ENCODE measurements around the gene CPXM1.
A peak's percentile ranks its signal among the peaks of the same experiment; 100 is the strongest.
"Not testable (repeated sequence)": the region's sequence is repeated elsewhere in the genome, so short reads cannot be mapped to it uniquely, and the experiment has no call there.

CPXM1 gene

DNA sequence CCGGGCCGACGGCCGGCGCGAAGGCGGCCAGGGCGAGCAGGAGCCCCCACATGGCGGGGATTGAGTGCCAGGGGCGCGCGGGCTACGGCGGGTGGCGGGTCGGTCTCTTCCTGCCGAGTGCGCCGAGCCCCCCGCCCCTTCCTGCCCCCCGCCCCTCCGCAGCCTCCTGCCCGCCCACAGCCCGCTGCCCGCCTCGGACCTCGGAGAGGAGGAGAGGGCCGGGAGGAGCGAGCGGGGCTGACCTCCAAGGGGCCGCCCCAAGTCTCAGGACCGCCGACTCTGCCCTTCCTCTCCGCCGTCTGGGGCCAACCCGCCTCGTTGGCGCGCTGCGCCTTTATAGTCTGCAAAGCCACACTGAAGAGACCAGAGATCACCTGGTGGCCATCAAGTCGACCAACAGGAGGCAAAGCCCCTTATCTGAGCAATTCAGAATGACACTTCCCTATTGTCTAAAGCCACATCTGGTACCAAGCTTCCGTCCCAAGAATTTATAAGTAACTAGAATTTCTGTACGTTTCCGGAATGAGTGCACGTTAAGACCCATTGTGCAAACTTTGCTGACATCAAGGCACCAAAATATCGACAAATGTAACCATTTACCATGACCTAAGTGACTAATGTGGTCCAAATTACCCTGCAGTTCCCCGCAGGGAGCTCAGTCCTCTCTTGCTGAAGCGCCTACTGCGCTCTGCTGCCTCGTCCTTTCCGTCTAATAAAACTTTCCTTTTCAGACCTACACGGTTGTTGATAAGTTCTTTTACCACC, at the start of gene CPXM1:
Gene CPXM1, minus strand, starts transcription at position 107 of the 765 bp plus-strand sequence. Its CDS starts 55 bp downstream, at position 52.
- no peak for DNase-seq (ENCODE audit: low read depth)

DNA sequence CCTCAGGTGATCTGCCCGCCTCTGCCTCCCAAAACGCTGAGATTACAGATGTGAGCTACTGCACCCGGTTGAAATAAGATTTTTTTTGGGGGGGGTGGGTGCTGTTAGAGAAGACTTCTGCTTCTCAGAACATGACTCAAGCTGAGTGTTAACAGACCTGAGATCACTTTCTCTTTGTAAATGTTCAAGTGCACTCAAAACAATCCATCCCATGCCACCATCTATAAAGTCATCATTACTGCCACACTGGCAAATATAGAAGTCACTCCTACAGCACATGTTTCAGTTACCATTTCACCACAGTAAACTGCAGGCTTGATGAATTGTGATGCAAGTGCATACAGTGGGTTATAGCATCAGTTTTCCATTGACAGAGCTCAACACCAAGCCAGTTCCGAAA, 49.1 kb upstream of the CPXM1 start:
- DNase-seq (ENCODE audit: low read depth) = no peak

DNA sequence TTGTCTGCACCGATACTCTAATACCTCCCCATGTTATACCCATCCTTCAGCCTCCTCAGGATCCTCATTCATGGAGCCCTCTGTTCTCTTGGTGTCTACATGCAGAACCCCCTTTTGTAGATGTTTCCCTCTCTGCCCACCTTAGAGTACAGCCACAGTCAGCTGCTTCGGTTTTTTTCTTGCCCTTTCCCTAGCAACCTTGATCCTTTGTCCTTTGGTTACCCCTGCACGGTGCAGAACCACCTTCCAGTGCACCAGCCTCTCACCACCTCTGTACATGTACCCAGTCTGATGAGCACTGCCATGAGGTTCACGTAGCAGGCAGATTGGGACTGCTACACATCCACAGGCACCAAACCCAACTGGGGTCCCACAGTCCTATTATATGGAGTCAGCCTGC, 47.4 kb upstream of the CPXM1 start:
- DNase-seq (ENCODE audit: low read depth) = no peak

DNA sequence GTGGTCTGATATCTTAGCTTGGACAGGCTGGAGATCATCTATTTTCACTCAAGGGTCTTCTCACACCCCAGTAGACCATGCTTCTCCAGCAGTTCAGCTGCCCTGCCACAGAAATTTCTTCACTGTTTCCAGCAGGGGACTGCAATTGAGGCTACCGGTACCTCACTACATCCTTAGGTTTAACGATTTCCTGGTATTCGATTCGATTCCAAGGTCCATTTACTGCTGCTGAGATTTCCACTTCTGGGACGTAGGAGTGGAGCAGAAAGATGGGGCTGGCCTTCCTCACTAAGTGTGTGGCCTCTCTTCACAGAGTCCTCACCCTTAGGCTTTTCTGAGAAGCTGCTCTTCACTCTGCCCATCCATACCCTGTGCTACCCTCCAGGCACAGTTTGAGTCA, 46.3 kb upstream of the CPXM1 start:
- DNase-seq (ENCODE audit: low read depth) = no peak

DNA sequence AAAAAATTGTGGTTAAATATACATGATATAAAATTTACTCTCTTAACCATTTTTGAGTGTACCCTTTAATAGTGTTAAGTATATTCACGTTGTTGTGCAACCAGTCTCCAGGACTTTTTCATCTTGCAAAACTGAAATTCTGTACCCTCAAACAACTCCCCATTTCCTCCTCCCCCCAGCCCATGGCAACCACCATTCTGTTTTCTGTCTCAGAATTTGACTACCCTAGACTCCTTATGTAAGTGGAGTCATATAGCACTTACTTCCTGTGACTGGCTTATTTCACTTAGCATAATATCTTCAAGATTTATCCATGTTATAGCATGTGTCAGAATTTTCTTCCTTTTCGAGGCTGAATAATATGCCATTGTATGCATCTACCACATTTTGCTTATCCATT, 45.2 kb upstream of the CPXM1 start:
- DNase-seq (ENCODE audit: low read depth) = no peak

DNA sequence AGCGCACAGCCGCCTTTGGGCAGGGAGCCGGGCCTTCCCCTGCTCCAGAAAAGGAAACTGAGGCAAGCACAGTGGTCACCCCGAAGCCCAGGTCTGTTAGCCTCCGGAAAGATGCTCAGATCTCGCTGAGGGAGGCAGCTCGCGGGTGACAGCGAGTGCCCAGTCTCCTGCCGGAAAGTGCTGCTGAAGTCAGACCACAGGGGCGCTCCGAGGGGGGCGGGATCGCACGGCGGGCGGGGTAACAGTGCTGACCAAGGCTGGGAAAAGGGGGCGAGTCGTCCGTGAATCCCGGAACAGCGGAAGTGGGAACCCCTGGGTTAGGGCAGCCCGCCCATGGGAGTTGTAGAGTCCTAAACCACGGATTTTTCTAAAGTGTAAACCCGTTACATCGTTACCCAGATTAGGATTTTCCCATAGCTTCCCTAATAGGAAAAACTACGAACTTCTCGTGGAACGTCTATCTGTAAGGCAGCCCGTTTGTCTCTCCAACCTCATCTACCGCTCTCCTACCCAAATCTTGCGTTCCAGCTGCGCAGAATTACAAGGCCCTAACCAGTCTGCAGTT, 40.6 kb upstream of the CPXM1 start:
- no peak for DNase-seq (ENCODE audit: low read depth)

DNA sequence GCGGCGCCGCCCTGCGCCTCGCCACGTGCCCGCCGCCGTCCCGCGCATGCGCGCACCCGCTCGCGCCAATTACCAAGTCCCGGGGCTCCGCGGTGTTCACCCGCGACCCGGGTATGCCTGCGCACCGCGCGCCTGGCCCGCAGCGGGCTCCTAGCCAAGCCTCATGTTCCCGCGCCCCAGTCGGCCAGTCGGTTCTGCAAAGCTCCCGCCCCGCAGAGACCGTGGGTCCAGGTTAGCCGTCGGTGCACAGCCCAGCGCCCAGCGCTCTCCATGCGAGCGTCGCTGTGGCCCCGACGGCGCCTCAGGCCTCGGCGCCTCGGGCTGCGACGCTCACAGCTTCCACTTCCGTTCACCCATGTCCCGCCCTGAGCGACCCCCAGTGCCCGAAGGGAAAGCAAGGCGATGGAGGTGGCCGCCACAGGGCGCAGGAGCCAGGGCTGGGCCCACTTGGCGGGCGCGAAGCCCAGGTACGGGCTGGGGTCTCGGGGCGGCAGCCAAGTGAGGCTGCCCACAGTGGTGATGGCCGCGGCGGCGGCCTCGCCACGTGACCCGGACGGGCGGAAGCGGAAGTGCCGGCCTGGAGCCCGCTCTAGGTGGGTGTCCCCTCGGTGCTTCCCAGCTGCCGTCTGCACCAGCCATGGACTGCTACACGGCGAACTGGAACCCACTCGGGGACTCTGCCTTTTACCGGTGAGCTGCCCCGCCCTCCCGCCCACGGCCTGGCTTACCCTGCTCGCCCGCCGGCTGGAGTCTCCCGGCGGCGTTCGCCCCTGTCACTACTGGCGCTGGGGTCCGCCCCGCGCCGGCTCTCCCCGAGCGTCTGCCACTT, 39.9 kb upstream of the CPXM1 start, which contains the start of the genes PCED1A and VPS16:
Gene PCED1A, minus strand, starts transcription at position 518 of the 829 bp plus-strand sequence. CDS start 743 bp downstream, outside the sequence.
Gene VPS16, plus strand, starts transcription at position 608 of the 829 bp plus-strand sequence. Its CDS starts 30 bp downstream, at position 638.
- peak; percentile 45 for DNase-seq (ENCODE audit: low read depth)

DNA sequence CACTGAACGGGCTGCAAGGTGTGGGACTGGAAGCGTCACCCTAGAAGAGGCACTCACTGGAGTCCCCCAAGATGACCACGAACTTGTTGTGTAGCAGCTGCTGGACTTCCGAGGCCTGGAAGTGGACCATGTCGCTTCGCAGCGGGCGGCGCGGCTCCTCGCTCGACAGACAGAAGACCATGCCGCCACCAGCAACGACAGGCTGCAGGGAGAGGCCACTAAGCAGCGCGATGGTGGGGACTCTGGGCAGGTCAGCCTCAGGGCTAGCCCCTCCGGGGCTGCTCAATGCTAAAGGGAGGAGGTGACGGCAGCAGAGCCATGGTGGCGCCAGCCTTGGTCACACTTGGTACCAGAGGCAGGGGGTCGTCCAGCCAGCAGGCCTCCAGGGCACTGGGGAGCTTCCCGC, 39.3 kb upstream of the CPXM1 start:
- no peak for DNase-seq (ENCODE audit: low read depth)

DNA sequence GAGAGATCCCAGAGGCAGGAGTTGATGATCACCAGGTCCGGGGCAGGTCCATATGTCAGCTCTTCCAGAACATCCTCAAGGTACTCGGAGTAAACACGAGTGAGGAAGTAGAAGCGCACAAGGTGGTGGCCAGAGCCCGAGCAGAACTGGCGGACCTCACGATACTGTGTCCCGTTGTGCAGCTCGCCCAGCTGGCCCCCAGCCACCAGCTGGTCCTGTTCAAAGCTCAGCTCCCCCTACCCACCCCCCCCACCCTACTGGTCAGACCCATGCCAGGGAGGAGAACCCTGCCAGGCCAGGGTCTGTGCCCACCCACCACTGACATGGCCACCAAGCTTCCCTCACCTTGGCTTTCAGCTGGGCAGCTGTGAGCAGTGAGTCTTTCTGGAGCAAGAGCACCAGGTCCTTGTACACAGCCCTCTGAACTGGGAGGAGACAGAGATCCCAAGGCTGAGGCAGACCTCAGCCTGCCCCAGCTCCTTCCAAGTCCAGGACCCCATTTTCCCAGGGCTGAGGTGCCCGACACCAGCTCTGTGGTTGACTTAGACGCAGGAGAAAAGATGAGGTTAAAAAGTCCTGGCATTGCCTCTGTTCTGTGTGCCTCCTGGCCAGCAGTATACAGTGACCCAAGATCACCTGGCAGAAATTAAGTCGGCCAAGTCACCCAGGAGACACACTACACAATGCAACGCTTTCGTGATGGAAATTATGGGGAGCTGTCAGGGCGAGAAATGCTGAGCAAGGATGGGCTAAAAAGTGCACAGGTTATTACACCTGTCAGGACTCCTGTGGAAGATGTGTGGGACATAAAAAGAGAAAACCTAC, 38.6 kb upstream of the CPXM1 start:
- DNase-seq (ENCODE audit: low read depth) = no peak

DNA sequence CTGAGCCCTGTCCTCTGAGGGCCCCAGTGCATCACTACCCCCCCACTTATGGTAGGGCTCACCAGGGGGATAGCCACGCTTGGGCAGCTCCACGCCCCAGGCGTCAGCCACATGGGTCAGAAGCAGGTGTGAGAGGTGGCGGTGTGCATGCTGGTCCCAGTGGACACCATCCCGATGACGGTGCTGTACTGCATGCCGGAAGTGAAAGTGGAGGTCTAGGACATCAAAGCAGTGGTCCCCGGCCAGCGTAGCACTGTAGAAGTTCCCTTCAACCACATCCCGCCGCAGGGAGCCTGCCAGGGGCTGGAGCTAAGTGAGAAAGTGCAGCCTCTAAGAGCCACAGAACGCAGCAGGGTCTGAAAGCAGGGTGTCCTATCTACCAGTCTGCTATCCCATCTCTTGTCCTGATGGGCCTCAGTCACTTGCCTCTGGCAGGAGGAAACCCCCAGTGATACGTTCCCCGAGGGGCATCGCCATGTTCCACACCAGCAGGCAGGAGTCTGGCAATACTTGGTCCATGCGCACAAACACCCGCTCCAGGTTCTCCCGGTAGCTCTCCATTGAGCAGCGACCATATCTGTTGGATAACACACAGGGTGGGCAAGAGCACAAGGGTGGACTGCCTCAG, 37.9 kb upstream of the CPXM1 start:
- DNase-seq (ENCODE audit: low read depth) = no peak

DNA sequence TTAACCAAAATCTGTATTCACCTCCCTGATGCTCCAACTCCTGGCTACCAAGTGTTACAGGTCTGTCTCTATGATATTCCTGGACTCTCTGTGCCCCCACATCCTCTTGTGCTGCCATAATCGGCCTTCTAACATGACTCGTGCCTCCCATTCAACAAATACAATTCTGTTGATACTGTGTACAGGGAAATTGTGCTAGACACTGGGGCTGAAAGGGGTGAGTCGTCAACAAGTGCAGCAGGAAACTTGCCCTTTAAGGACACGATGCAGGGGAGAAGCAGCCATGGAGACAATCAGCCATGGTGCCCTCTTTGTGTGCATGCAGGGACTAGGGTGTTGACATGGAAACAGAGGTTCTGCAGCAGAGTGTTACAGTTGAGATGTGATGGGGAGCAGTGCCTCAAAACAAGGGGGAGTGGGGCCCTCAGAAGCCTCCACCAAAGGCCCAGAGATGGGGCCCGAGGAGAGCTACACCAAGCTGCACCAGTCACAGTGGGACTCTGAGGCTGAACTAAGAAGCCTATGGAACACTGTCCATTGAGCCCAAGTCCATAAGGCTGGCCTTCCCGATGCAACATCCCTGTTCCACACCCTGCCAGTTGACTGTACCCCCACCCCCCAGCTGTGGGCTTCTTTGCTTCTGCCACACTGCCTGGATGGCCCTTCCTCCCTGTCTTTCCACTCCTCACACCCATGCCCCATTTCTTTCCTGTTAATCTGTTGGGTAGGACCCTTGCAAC, 37.0 kb upstream of the CPXM1 start:
- no peak for DNase-seq (ENCODE audit: low read depth)

DNA sequence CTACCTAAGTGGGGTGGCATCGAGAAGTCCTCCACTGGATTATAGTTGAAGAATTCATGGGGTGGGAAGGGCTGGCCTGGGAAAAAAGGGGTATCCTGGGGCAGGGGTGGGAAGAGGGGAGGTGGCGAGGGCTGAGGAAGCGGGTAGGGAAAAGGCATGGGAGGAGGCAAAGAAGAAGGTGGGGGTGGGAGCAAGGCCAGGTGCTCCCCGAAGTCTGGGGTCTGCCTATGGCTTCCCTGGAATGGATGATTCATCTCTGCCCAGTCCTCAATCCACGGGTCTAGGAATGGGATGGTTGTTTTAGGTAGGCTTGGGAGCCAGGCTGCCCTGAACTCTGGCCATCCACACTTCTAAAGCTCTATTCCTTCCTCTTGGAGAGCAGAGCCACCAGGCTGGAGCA, 35.6 kb upstream of the CPXM1 start:
- DNase-seq (ENCODE audit: low read depth) = no peak

DNA sequence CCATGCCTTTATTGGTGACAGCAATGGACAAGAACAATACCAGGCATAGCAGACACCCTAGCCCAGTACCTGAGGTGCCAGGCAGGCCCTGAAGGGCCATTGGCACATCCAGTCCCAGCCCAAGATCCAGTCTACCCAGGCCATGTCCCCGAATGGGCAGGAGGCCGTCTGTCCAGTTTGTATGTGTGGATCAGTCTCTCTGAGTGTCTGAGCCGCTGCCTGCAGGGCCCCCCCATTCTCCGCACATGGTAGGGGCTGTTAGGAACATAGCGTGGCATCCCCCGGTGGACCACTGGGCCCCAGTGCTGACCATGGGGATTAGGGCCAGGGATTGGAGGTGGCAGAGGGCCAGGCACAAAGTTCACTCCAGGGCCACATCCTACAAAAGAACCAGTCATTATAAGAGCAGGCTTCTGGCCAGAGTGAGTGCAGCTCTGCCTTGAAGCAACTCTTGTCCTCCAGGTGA, 34.9 kb upstream of the CPXM1 start:
- no peak for DNase-seq (ENCODE audit: low read depth)

DNA sequence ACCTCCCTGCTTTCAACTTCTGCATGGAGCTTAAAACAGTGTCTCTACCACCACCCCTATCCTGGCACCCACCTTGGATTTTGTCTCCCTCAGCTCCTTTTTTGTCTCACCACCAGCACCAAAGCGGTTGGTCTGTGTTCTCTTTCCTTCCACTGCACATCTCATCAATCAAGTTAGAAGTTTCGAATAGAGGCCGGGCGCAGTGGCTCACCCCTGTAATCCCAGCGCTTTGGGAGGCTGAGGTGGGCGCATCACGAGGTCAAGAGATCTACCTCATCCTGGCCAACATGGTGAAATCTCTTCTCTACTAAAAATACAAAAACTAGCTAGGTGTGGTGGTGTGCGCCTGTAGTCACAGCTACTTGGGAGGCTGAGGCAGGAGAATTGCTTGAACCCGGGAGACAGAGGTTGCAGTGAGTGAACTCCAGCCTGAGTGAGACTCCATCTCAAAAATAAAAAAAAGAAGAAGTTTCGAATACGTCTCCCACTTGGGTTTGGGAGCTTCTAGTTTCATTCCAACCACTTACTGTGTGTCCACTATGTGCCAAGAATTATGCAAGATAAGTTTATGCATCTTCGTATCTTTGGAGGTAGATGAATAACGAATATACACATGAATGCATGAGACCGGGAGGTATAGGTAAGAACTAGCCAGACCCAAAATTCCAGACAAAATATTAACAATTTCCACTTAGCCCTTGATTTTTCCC, 34.1 kb upstream of the CPXM1 start:
- no peak for DNase-seq (ENCODE audit: low read depth)

DNA sequence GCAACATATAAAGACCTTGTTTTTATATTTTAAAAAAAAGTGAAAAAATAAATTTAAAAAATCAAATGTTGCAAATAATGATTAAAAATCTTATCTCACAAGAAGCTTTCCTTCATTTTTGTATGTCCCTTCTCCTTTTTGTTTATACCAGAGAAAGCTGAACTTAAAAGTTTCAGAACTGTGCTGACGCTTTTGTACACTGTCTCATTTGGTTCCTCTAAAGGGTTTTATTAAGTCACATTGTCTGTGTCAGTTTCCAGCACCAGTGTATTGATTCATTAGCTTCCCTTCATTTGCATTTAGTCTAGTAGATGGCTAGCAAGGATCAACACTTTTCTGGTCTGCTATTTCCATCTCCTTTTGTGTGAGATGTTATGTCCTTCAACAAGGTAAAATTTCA, 33.3 kb upstream of the CPXM1 start:
- no peak for DNase-seq (ENCODE audit: low read depth)

DNA sequence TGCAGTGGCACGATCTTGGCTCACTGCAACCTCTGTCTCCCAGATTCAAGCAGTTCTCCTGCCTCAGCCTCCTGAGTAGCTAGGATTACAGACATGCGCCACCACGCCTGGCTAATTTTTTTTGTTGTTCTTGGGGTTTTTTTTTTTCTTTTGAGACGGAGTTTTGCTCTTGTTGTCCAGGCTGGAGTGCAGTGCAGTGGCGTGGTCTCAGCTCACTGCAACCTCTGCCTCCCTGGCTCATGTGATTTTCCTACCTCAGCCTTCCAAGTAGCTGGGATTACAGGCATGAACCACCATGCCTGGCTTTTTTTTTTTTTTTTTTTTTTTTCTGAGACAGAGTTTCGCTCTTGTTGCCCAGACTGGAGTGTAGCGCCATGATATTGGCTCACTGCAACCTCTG, 30.8 kb upstream of the CPXM1 start:
- DNase-seq (ENCODE audit: low read depth) = not testable (repeated sequence)

DNA sequence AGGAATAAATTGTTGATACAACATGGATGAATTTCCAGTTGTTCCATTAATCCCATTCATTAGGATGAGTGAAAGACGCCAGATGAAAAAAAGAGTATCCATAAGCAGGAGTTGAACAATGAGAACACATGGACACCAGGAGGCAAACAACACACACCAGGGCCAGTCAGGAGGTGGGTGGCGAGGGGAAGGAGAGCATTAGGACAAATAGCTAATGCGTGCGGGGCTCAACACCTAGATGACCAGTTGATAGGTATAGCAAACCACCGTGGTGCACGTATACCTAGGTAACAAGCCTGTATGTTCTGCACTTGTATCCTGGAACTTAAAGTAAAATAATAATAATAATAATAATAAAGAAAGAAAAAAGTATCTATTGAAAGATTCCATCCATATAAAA, 28.9 kb upstream of the CPXM1 start:
- DNase-seq (ENCODE audit: low read depth) = no peak

DNA sequence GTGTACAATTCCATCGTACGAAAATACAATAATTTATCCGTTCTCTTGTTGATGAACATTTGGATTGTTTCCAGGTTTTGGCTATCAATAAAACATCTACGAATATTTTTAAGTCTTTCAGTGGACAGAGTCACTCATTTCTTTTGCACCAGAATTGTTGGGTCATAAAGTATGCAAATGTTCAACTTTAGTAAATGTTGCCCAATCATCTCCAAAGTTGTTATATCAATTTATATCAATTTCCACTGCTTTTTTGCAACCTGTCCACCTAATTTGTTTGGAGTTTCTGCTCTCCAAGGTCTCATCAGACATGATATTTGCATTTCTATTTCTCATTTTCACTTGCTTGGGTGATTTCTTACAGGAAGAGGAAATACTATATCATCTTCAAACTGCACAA, 26.2 kb upstream of the CPXM1 start:
- no peak for DNase-seq (ENCODE audit: low read depth)

DNA sequence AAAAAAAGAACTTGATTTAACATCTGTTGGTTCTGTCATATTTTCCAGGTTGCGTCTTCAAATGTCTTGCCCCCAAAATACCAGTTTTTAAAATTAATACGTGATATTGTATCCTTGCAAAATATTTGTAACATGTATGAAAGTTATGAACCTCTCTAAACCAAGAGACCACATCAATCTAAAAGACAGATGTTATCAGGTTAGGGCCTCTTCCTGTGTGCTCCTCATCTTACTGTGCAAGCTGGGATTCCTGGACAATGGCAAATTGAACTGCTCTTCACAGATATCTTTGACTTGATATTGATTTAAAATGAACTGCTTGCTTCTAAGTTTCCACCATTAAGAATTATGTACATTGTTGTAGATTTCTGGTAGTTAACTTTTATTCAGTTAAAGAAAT, 25.3 kb upstream of the CPXM1 start:
- no peak for DNase-seq (ENCODE audit: low read depth)

DNA sequence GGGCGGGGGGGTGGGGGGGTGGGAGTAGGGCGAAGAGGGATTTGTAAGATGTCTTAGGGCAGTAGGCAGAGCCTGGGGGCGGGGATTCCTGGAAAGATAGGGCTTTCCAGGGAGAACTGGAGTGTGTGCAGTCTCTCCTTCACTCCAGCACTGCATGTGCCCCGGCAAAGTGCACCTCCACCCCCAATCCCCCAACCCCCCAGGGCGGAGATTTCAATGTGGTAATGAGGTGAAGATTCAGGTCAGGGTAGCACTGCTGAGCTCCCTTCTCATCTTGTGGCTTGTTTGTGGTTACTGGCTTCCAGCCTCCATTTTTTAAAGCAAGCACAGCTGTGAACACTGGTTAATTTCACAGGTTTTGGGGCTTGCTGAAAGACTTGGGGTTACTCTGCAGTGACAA, 21.6 kb upstream of the CPXM1 start:
- DNase-seq (ENCODE audit: low read depth) = no peak
